Activated T-cell treated with anti-CD3 and anti-CD28 coated beads for 48 hours (primary cell): Measurements from ENCODE around the gene BTBD3.

ENCODE experiments used
- DNase-seq: peaks from one replicate; pipeline ENCODE4 v3.0.0-alpha.2; 2020; ENCODE audit warnings: low read depth

The BTBD3 gene

DNA sequence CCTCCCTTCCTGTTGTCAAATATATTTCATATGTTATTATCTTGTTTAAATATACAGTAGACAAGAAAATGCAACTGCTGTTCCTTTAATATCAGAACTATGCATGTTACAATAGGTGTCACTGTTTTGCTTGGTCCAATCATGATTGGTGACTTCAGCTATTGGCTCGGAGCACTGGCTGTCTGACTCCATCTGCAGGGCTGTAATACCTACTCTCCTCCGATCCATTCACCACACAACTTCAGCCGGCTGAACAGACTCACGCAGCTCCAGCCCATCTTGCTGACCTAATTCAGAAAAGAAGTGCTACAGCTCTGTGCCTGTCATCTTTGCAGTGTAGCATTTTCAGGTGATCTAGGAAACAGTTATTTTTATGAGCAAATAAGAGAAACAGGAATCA, at the start of gene BTBD3:
Gene BTBD3, plus strand, starts transcription at position 231 of the 400 bp plus-strand sequence. CDS start 383 bp downstream, outside the sequence.
- DNase-seq: no peak

DNA sequence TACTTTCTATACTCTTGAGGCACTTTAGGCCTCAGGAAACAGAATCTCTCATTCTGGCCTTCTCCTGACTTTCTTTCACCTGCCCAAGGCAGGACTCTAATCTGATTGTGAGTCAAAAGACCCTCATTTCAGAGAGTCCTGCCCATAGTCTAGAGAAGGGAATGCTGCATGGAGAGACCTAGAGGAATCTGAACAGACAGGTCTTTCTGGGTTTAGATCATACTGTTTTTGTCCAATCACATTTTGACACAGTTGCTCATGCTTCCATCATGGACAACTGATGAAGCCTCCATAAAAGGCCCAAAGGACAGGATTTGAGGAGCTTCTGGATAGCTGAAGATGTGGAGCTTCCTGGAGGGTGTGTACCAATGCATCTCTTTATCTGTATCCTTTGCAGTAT, 48.1 kb upstream of the BTBD3 start:
- DNase-seq: no peak

DNA sequence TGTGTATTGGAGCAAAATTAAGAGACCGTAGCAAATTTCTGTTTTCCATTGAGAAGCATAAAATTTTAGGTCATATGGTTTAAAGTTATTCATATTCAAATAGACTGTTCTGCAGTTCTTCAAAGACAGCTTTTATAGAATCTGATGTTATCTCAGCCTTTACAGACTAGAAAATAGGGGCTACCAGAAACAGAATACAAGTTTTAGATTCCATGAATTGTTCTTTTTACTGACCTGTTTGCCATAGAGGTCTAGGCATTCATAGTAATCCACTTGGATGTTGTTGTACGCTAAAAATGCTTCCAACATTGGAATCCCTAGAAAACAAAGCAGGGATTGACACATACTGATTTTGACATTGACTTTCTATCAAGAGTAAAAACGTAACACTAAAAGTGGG, 47.3 kb upstream of the BTBD3 start:
- no peak for DNase-seq

DNA sequence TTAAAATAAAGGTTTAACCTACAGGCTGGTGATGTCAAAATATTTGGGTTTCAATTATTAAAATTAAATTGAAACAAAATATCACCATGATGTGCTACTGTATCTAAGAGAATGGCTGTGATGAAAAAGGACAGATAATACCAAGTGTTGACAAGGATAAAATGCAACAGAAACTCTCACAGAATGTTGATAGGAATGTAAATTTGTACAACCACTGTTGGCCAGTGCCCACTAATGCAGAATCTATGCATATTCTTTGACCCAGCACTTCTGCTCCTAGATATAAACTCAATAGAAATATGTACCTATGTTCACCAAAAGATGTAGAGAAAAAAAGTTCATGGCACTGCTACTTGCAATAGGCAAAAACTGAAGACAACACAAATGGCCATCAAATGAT, 41.1 kb upstream of the BTBD3 start:
- no peak for DNase-seq

DNA sequence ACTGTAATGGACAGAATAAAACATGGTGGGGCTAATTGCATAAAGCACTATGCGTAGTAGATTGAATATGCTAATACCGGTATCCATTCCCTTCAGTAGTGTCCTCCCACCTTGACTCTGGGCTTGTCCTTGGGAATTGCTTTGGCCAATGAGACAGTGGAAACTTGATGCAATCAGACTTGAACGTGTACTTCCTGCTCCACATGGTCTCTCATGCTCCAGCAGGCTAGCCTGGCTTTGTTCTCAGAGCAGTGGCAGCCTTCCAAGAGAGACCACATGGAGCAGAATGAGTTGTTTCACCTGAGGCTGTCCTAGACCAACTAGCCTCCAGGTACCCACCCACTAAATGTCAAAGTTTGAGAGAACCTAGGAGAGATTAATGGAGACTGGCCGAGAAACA, 37.0 kb upstream of the BTBD3 start:
- no peak for DNase-seq

DNA sequence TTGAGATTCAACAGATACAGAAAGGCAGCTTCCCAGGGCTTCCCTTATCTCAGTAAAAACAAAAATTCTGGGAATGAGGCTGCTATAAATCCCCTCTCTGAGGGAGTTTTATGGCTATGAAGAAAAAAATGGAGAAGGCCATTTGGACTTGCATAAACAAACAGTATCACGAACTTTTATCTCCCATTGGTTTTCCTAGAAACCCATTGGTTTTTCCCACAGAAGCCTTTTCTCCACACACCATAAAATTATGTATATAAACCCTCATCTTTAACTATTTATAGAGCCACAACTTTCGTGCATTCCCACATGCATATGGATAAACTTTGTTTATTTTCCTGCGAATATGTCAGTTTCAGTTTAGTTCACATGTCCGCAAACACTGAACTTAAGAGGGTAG, 36.2 kb upstream of the BTBD3 start:
- DNase-seq: no peak

DNA sequence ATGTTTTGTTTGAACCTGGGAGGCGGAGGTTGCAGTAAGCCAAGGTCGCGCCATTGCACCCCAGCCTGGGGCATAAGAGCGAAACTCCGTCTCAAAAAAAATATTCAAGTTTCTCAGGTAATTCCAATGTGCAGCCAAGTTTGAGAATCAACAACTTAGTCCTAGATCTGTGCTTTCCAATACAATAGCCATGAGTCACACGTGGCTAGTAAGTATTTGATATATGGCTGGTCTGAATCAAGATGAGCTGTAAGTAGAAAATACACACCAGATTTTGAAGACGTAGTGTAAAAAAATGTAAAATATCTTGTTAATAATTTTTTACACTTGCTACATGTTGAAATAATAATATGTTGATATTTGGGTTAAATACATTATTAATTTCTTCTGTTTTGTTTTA, 35.0 kb upstream of the BTBD3 start:
- DNase-seq: no peak

DNA sequence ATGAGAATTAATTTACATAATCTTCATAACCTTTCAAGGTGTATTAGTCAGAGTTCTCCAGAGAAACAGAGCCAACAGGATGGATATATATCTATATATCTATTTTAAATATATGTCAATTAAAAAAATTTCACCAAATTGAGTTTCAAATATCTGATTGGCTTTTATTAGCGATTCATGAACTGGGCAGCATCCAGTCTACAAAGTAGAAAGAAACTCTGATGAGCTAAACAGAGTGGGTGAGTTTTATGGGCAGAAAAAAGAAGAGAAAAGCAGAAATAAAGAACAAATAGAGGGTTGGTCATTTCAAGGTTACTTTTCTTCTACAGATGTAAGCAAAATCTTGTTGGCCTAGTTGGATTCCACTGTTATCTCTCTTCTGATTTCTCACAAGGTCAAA, 29.0 kb upstream of the BTBD3 start:
- no peak for DNase-seq

DNA sequence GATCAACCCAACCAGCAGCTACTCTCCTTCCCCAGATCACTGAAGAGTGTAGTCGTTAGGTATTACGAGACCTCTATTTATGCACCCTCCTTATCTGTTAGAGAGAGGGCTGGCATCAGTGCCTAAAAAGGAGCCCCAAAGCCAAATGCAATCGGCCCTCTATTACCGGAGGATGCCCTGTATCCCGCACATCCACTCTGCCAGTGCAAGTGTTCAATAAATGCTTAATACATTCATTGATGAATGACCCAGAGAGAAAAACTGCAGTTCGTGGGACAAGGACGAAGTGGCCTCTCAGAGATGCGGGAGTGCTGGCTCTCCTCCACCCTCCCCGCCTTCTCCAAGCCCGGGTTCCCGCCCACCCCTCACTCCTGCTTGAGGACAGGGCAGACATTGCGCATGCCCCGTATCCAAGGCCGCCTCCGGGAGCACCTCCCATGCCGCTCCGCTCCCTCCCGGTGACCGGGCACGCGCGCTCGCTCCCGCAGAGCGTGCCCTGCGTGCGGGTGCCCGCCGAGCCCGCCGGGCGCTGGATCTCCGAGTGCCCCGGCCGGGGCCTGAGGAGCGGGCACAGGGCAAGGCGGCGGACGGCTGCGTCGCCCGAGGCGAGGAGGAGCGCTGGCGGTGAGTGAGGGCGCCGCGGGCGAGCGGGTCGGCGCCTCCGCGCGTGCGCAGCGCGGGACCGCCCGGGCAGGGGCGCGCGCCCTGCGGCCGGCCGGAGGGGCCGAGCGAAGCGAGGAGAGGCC, 27.2 kb upstream of the BTBD3 start:
- DNase-seq: peak; percentile 64

DNA sequence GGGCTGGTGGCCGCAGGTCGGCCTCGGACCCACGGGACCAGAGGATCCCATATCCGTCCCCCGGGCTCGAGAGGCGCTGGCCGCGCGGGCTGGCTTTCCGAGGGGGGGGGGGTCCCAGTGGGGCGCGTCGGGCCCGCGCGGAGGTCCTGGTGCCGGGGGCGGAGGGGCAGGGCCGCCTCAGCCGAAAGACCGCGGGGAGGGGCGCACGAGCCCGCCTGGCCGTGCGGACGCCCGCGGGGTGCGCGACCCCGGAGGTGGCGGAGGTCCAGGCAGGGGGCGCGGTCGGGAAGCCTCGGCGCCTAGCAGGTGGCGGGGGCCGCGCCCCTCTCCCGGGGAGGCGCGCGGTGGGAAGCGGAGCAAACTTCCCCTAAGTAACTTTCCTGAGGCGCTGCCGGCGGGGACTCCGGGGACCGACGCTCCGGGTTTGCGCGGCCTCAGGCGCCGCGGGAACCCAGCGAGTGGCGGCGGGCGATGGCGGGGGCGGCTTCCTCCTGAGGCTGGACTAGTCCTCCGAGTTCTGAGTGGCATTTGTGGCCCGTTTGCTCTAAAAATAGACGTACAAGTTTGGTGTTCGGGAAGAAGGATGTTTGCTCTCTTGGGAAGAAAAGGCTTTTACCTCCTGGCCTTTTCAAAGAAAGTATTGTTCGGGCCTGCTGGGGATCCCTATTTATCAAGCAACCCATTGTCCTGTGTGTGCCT, 26.5 kb upstream of the BTBD3 start:
- DNase-seq: no peak

DNA sequence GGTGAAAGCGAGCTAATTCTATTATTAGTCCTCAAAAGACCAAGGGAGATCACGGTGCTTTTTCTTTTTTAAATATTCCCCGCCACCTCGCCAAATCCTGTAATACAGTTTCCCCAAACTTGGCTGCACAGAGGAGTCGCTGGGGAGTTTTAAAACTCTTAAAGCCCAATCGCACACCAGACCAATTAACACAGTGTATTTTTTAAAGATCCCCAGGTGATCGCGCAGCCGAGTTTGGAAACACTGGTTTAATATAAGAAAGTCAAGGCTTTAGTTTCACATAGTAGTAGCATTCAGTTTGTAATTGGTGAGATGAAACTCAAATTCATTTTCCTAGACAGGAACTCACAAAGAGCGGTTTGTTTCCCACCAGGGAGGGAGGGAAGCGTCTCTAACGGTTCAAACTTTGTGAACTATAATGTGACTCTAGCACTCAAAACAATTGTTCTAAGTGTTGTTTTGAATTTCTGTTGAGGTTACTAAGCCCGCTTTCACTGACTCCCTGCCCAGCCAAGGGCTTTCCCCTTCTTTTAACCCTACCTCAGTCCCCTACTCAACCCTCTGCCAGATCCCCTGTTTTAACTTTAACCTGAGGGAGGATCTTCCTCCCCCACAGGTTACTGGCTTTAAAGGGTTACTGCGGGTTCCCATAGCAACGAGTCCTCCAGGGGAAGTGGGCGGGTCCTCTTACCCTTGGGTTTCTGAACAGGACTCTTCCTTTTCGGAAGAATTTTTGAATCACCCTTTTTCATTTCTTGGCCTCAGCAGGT, 25.7 kb upstream of the BTBD3 start:
- DNase-seq: no peak

DNA sequence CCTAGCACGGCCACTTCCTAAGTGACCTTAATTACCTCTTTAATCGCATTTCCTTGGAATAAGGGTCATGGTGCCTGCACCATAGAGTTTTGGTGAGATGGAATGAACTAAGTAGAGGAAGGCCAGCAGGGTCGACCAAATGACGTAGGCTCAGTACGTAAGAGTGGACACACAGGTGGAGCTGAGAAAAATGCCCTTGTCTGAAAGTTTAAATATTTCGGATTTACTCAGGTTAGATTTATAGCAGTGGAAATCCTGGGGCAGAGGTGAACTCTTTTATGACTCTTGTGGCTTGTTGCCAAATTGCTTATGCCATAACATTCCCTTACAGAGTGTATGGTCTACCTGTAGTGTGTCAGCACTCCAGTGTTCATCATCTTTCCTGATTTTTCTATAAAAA, 23.6 kb upstream of the BTBD3 start:
- no peak for DNase-seq

DNA sequence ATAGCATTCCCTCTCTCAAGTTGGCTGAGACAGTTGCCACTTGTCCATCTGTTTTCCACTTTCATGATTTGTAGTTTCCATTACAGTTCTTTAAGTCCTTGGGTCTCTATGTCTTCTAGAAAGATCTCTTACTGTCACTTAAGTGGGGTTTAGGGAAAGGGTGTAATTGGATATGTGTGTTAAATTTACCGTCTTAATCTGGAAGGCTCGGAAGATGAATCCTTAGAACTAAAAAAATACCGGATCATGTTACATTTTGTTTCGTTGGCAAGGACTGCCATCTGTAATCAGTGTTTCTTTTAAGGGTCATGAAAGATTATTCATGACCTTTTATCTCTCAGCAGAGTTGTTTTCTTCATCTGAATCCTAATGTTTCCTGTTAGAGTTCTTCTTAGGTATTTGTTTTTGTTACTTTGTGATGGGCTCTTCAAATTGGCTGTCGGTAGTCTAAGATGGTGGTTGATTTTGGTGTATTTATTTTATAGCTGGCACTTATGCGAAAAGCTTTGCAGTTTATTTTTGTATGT, 21.8 kb upstream of the BTBD3 start:
- no peak for DNase-seq

DNA sequence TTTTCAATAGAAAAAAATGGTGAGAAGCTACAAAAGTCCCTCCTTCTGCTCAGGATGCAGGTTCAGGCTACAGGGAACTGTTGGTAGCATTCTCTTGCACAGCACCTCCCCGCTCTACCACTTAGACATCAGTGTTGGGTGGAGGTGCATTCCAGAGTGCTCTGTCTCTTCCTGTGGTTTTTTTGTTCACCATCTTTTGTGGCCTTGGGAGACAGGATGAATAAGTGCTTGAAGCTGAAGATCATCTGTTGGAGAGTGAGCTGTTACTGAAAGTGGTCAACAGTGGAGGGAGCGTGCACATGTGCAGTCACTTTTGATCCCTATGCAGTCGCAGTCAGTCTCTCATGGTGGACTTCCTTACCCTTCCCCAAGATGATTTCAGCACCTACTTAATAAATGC, 16.6 kb upstream of the BTBD3 start:
- no peak for DNase-seq

DNA sequence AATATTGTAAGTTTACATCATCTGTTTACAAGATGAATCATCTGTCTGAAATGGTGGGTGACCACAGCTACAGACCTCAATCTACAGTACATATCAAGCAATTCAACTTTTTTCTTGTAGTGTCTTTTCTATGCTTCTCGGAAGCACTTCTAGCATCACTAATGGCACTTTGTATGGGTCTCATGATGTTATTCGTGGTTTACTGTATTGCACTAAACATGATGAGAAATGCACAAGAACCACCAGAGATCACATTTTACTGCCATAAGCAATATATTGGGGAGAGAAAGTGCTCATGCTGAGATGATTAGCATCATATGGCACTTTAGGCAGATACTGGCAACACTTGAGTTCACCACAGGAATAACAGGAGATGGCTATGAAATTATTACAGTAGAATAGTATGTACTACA, 15.4 kb upstream of the BTBD3 start:
- no peak for DNase-seq

DNA sequence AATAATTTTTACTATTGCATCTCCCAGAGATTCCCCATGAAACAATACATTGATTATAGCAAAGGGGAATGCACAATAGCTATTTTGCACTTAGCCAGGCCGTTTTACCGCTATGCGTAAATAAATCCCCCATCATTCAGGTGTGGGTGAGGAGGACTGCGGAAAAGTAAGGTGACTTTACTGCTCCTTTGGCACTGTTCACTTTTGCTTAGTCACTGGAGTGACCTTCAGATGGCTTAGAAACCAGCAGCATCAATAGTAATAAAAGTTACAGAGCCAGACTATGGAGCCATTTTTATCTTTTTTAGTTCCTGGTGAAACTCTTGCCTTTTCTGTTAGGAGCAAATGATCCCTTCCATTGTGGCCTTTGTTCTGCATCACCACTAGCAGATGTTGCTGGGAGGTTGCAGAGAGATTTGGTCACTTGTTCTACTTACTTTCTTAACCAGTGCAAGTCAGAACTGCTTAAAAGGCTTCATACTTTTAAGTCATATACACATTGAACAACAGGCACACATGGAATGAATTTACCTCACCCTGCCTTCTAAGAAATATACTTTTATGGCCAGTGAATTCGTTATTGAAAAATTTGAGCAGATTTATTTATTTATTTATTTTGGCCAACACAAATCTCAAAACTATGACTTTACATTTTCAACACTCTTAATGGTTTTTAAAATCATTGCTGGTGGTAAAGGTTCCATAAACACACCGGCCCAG, 12.1 kb upstream of the BTBD3 start:
- no peak for DNase-seq

DNA sequence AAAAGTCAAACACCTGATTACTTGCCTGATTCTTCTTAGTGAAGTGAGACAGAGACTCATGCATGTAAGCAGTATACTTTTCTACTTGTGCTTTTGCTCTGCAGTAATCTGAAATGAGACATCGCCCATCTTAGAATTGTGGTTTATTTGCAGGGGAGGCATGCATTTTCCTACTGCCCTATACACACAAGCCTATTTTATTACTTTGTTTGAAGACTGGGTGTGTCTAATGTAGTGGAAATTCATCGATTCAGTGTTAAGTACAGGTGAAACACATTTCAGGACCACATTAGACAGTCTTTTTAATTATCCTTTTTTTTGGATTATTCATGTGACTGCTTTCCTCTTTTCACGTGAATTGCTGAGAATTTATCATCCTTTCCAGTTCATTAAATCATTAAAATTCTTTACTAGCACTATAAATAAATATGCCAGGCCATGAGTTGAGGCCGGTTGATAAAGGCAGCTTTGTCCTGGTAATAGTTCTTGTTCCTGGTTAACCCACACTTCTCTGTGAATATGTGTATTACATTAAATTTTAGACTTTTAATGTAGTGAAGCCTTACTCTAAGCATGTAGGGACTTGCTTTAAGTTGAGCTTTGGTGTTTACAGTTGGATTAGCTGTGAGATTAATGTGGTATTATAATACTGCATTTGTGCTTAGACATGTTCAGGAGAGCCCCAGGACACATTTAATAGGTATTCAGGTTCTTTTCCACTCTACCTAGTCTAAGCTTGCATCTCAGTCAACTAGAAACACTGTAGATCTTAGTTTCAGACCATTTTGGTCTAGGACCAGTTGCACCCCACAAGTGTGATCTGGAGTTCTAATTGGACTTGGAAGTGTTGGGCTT, 10.8 kb upstream of the BTBD3 start:
- DNase-seq: no peak

DNA sequence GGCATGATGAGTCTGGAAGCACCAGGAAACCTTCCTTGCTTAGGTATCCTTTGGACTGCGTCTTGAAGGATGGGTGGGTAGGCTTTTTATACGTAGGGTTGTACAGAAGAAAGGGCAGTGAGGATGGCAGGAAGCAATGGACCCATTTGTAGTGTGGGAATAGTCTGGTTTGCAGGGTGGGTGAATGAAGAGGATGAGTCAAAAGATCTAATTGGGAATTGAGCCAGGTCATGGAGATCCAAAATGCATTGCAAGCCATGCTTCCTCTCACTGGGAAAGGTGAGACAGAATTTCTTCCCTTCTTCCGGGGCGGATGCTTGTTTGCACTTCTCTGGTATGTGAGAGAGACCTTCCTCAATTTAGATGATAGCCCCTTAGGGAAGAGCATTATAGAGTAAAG, 10.1 kb upstream of the BTBD3 start:
- DNase-seq: no peak

DNA sequence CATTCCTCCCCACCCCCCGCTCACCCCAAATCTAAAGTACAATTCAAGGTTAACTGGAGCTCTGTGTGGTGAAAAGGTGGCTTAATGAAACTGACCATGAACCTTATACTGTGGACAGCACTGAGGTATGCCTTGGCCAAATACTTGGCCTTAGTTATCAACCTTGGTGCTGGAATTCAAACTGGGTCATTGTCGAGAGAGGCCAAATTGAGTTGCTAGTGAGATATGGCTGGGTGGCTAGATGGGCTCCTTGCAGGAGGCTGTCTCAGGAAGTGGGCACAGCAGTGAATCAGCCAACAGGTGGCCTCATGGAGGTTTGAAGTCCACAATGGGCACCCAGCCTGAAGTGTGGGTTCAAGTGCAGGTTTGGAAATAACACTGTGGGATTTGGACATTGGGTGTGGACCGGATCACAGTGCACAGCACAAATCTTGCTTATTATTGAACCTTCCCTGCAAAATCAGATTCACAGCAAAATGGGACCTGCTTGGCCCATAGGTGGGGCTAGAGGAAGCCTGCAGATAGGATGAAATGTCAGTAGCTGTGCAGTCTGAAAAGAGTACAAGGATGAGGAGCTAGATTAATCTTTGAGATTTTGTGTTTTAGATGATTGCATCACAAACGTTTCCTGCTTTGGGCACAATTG, 5.6 kb upstream of the BTBD3 start:
- no peak for DNase-seq

DNA sequence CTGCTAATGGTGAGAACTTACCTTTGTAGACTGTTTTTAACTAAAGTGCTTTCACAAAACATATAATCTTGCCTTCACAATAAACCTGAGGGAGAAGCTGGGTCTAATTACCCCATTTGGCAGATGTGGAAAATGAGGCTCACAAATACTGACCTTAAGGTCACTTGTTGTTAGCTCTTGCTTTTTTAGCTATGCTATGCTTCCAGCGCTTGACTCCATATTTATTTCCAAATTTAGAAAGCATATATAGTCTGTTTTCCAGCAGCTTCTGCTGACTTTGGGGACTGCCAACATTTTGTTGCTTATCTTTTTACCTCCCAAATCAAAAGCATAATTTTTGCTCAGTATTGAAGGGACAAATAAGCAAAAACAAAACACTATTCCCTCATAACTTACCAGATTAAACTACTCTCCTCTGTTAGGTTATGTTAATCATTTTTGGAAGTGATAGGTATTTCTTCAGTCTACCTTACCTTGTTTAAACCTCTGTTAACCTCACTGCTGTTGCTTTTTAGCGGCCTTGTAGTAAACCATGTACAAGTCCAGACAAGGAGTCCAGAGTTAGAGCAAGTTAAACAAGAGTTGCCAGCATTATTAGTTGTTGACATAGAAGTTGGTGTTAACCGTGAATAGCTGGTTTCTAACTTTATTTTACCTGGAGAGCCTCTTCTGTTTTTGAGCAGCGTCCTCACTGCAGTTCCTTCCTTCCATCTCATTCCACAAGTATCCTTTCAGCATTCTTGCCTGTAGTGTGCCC, 4.9 kb upstream of the BTBD3 start:
- no peak for DNase-seq
